GM12892 (cell line): ENCODE results near the gene SH3BP5.

ENCODE experiments used
- POLR2A ChIP-seq: IDR thresholded peaks from 2 replicates; pipeline ENCODE4 v1.6.1; 2011; ENCODE audit warnings: low read depth, low read length, control low read depth
- POLR2AphosphoS5 ChIP-seq: IDR thresholded peaks from 2 replicates; pipeline ENCODE4 v1.6.1; 2011; ENCODE audit warnings: low read depth, low read length, control low read depth
- TAF1 ChIP-seq: IDR thresholded peaks from 2 replicates; pipeline ENCODE4 v1.6.1; 2011; ENCODE audit warnings: low read depth, mild to moderate bottlenecking, control low read depth, low read length, borderline replicate concordance

DNA sequence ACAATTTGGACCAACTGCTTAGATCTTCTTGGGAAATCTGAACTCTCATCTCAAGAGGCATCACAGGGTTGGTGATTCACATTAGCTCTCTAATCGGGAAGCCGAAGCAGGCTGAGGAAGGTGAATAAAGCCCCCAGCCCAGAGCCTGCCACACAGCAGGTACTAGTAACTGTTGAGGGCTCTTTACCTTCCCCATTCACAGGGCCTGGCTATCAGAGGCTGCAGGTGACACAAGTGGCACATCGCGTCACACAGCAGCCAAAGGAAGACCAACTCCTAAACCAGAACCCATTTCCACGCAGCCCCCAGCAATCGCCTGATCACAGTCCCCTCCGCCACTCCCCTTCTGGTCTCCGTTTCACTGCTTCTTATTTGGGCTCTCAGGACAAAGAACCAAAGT lies 29.2 kb downstream of the SH3BP5 start:
- TF ChIP-seq TAF1 (no peak), POLR2A (no peak), POLR2AphosphoS5 (no peak)
